Parathyroid adenoma (tissue), 2 donors: ENCODE results near the gene ST14.

Experiments used
- H2AFZ ChIP-seq: fragments of 300-600 bp; sonication (generic); one replicate; pipeline ENCODE4 v1.7.0; 2017; ENCODE audit warnings: antibody characterized with exemption, mild to moderate bottlenecking
- H3K27ac ChIP-seq: fragments of 300-600 bp; sonication (generic); one replicate; pipeline ENCODE4 v1.7.0; 2017
- H3K27me3 ChIP-seq: fragments of 300-600 bp; sonication (generic); one replicate; pipeline ENCODE4 v1.7.0; 2017; ENCODE audit warnings: low read length; ENCODE audit not compliant: control insufficient read depth, insufficient read depth
- H3K36me3 ChIP-seq: fragments of 300-600 bp; sonication (generic); one replicate; pipeline ENCODE4 v1.7.0; 2017; ENCODE audit warnings: low read length; ENCODE audit not compliant: control insufficient read depth, insufficient read depth
- H3K4me1 ChIP-seq: fragments of 300-600 bp; sonication (generic); one replicate; pipeline ENCODE4 v1.7.0; 2017; ENCODE audit warnings: control low read depth
- H3K4me2 ChIP-seq: fragments of 300-600 bp; sonication (generic); one replicate; pipeline ENCODE4 v1.7.0; 2017; ENCODE audit warnings: low read length
- H3K4me3 ChIP-seq: fragments of 300-600 bp; sonication (generic); one replicate; pipeline ENCODE4 v1.7.0; 2017; ENCODE audit warnings: low read depth, low read length
- H3K79me2 ChIP-seq: fragments of 300-600 bp; sonication (generic); one replicate; pipeline ENCODE4 v1.7.0; 2017; ENCODE audit warnings: control low read depth
- H3K9ac ChIP-seq: fragments of 300-600 bp; sonication (generic); one replicate; pipeline ENCODE4 v1.7.0; 2017; ENCODE audit warnings: mild to moderate bottlenecking
- H3K9me3 ChIP-seq: fragments of 300-600 bp; sonication (generic); one replicate; pipeline ENCODE4 v1.7.0; 2017; ENCODE audit warnings: low read length; ENCODE audit not compliant: control insufficient read depth
- CTCF ChIP-seq: fragments of 300-600 bp; sonication (generic); IDR thresholded peaks from one replicate; pipeline ENCODE4 v1.7.0; 2017; ENCODE audit warnings: antibody characterized with exemption, mild to moderate bottlenecking
- donor health status: primary hyperparathyroidism.

Gene ST14

GRCh38 chr11:130208241-130209127 lies 48.9 kb downstream of the ST14 start:
- Histone ChIP-seq H3K4me1 (no peaks in the 10 kb centered on the region), H3K9ac (no peak overlapping the region), H3K27ac (no peak overlapping the region), H3K9me3 (no peaks in the 10 kb centered on the region), H3K36me3 (no peaks in the 10 kb centered on the region), H3K79me2 (no peaks in the 10 kb centered on the region), H3K27me3 (no peaks in the 10 kb centered on the region), H3K4me3 (no peak overlapping the region), H3K4me2 (no peak overlapping the region), H2AFZ (no peak overlapping the region)
- no peak for TF ChIP-seq CTCF

- no peaks in the 10 kb centered on the region for H3K79me2 ChIP-seq
- no peaks in the 10 kb centered on the region for H3K9me3 ChIP-seq
- no peak overlapping the region for H2AFZ ChIP-seq
- no peak overlapping the region for H3K4me2 ChIP-seq
- no peaks in the 10 kb centered on the region for H3K27me3 ChIP-seq
- no peak overlapping the region for H3K4me3 ChIP-seq
- no peak overlapping the region for H3K9ac ChIP-seq
- TF ChIP-seq CTCF: no peak
- H3K4me1 ChIP-seq: no peaks in the 10 kb centered on the region
- H3K36me3 ChIP-seq: no peaks in the 10 kb centered on the region
- no peak overlapping the region for H3K27ac ChIP-seq
Observed at GRCh38 chr11:130209128-130209932, 49.7 kb downstream of the ST14 start.

- Histone ChIP-seq H3K27me3 (no peaks in the 10 kb centered on the region), H3K27ac (no peak overlapping the region), H3K9ac (no peak overlapping the region), H3K9me3 (no peaks in the 10 kb centered on the region), H3K4me3 (no peak overlapping the region), H3K4me1 (no peaks in the 10 kb centered on the region), H3K4me2 (no peak overlapping the region), H3K36me3 (no peaks in the 10 kb centered on the region), H2AFZ (no peak overlapping the region), H3K79me2 (no peaks in the 10 kb centered on the region)
- TF ChIP-seq CTCF: no peak
Observed at GRCh38 chr11:130209954-130210854, 50.6 kb downstream of the ST14 start.

- no peaks in the 10 kb centered on the region for H3K36me3 ChIP-seq
Observed at GRCh38 chr11:130211144-130211543, 51.6 kb downstream of the ST14 start.

More at GRCh38 chr11:130211144-130211543, 51.6 kb downstream of the ST14 start:
- Histone ChIP-seq H3K4me3 (no peak overlapping the region), H3K4me2 (no peak overlapping the region), H3K9me3 (no peaks in the 10 kb centered on the region), H3K4me1 (no peaks in the 10 kb centered on the region), H3K27me3 (no peaks in the 10 kb centered on the region), H2AFZ (no peak overlapping the region), H3K9ac (no peak overlapping the region), H3K27ac (no peak overlapping the region), H3K79me2 (no peaks in the 10 kb centered on the region)
- TF ChIP-seq CTCF: no peak
